ENCODE results near the gene MESD.

- TF ChIP-seq CTCF (IDR thresholded peaks at IDR 0.05) = no peak
- TF ChIP-seq POLR2A (IDR thresholded peaks at IDR 0.05) = no peak
Observed at GRCh38 chr15:80923668-80924067, 66.0 kb downstream of the MESD start.
